ENCODE measurements around the gene NECAB2.

DNA sequence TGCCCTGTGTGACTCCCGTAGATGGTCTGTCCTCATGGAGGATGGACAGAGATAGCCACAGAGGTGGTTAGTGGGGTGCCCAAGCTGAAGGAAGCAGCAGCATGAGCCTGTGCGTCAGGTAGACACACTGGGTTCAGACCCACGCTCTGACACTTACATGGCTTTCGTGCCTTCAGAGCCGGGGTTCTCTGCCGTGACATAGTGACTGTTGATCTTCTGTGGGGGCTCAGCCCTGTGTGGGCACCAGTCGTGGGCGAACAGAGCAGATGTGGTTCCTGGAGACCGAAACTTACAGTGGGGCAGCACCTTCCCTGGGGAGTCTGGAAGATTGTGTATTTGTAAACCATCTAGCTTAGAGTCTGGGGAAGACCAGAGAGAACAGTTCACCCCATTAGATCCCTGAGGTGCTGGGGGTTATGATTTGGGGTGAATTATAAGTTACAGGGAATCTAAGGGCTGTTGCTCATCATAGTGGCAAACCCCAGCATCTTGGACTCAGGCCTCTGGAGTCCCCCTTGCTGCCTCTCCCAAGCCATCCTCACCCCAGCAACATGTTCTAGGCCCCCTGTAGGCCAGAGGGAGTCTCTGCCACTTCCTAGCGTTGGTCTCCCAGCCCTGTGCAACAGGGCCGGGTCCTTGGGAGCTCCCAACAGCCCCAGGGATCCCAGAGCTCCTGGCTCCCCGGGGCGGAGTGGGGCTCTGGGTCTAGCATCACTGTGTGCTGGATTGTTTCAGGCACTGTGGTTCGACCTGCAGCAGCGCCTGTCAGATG lies 28.6 kb downstream of the NECAB2 start:
- no peak for TF ChIP-seq POLR2A (IDR thresholded peaks at IDR 0.05)
- TF ChIP-seq, protein P1, sequence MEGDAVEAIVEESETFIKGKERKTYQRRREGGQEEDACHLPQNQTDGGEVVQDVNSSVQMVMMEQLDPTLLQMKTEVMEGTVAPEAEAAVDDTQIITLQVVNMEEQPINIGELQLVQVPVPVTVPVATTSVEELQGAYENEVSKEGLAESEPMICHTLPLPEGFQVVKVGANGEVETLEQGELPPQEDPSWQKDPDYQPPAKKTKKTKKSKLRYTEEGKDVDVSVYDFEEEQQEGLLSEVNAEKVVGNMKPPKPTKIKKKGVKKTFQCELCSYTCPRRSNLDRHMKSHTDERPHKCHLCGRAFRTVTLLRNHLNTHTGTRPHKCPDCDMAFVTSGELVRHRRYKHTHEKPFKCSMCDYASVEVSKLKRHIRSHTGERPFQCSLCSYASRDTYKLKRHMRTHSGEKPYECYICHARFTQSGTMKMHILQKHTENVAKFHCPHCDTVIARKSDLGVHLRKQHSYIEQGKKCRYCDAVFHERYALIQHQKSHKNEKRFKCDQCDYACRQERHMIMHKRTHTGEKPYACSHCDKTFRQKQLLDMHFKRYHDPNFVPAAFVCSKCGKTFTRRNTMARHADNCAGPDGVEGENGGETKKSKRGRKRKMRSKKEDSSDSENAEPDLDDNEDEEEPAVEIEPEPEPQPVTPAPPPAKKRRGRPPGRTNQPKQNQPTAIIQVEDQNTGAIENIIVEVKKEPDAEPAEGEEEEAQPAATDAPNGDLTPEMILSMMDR (IDR thresholded peaks at IDR 0.05), result no peak

Measured in prostate gland (tissue), 2 donors.